ENCODE data around the gene LYPLA2. TPM values are rescaled to one million over a fixed set of nuclear protein-coding genes. Genes with fewer than 3 reads are reported as not detected.

LYPLA2 gene
- total RNA-seq, 6 experiments from 2014 or later: 28.1 to 69.8 (median 32.6) TPM

GRCh38 chr1:23837908-23838307 lies 47.0 kb downstream of the LYPLA2 start:
- ATAC-seq (peak; percentile 14 to 24 (median 21)), DNase-seq (no peak)
- Histone ChIP-seq H3K36me3 (no peaks in the 10 kb centered on the region), H3K27ac (no peak overlapping the region), H3K9me3 (no peaks in the 10 kb centered on the region), H3K4me3 (peak overlapping the region in 2 of 3 donors; percentile 18 to 47), H3K4me1 (peaks cover 0 to 6% (median 0%) of the 10 kb centered on the region in 4 donors), H3K27me3 (no peaks in the 10 kb centered on the region)
- TF ChIP-seq CTCF (IDR thresholded peaks at IDR 0.05): no peak
- no peak for TF ChIP-seq POLR2A (IDR thresholded peaks at IDR 0.05)
- intact Hi-C loops (cut with DNase I): no loop called here
- 23% methylated on average over 5 of the region's 13 CpGs for WGBS (ENCODE audit: insufficient coverage, low coverage, low lambda C conversion rate, missing lambda C conversion rate)

- H3K36me3 ChIP-seq: no peaks in the 10 kb centered on the region
- no peaks in the 10 kb centered on the region for H3K27me3 ChIP-seq
- H3K27ac ChIP-seq: peak overlapping the region in 2 of 3 donors; percentile 33 to 50
- ATAC-seq: peak; percentile 98 to 100 (median 99)
- peak overlapping the region; percentile 18 to 47 (median 36) for H3K4me3 ChIP-seq
- DNase-seq: peak; percentile 83 to 85 (median 84)
- peaks cover 0 to 6% (median 0%) of the 10 kb centered on the region in 4 donors for H3K4me1 ChIP-seq
- intact Hi-C loops (cut with DNase I): no loop called here
- TF ChIP-seq CTCF (IDR thresholded peaks at IDR 0.05) (no peak), POLR2A (IDR thresholded peaks at IDR 0.05) (peak; percentile 17)
- H3K9me3 ChIP-seq: no peaks in the 10 kb centered on the region
- WGBS (ENCODE audit: insufficient coverage, low coverage, low lambda C conversion rate, missing lambda C conversion rate): 0% methylated on average over 21 of the region's 21 CpGs
Measured at GRCh38 chr1:23838401-23838866, 47.5 kb downstream of the LYPLA2 start.

GRCh38 chr1:23843644-23844043 lies 52.7 kb downstream of the LYPLA2 start:
- ATAC-seq: no peak
- TF ChIP-seq POLR2A (IDR thresholded peaks at IDR 0.05) (no peak), CTCF (IDR thresholded peaks at IDR 0.05) (no peak)
- DNase-seq: no peak
- WGBS (ENCODE audit: insufficient coverage, low coverage, low lambda C conversion rate, missing lambda C conversion rate): 78% methylated on average over 4 of the region's 5 CpGs
- Histone ChIP-seq H3K27me3 (no peaks in the 10 kb centered on the region), H3K9me3 (no peaks in the 10 kb centered on the region), H3K4me1 (no peaks in the 10 kb centered on the region), H3K4me3 (no peak overlapping the region), H3K36me3 (peaks cover 0 to 26% (median 7%) of the 10 kb centered on the region in 4 donors), H3K27ac (no peak overlapping the region)
- intact Hi-C loops (cut with DNase I): no loop called here

Other genes with a start within 250 kb of the LYPLA2 start
- 10 to 100 TPM; 12.7 to 44.6 (median 27.0) TPM for gene ID3, start 231.6 kb upstream of the LYPLA2 start, total RNA-seq
- 100 to 1,000 TPM; 341 to 471 (median 405) TPM for gene RPL11, start 99.3 kb upstream of the LYPLA2 start, total RNA-seq
- gene ELOA, start 47.7 kb upstream of the LYPLA2 start, total RNA-seq: 10 to 100 TPM; 21.1 to 42.2 (median 36.1) TPM
- 10 to 100 TPM; 22.9 to 34.7 (median 30.6) TPM for gene PITHD1, start 12.7 kb upstream of the LYPLA2 start, total RNA-seq
- 10 to 100 TPM; 25.9 to 46.9 (median 42.0) TPM for gene GALE, start 9.6 kb downstream of the LYPLA2 start, total RNA-seq
- gene HMGCL, start 34.3 kb downstream of the LYPLA2 start, total RNA-seq: 100 to 1,000 TPM; 143 to 178 (median 160) TPM
- 10 to 100 TPM; 37.1 to 54.7 (median 45.1) TPM for gene FUCA1, start 77.1 kb downstream of the LYPLA2 start, total RNA-seq
- gene CNR2, start 122.2 kb downstream of the LYPLA2 start, total RNA-seq: under 1 TPM in 4 of 6 experiments, not detected in 2; 0.04 to 0.07 (median 0.06) TPM
- 10 to 100 TPM; 24.3 to 41.2 (median 33.4) TPM for gene PNRC2, start 168.7 kb downstream of the LYPLA2 start, total RNA-seq
- gene SRSF10, start 189.2 kb downstream of the LYPLA2 start, total RNA-seq: 10 to 100 TPM; 30.6 to 51.5 (median 43.1) TPM

All from right lobe of liver (tissue), 6 donors.